ENCODE measurements around the gene GALNT9. TPM values are rescaled to one million over a fixed set of nuclear protein-coding genes. Genes with fewer than 3 reads are reported as not detected.
"Not testable (repeated sequence)": the region's sequence is repeated elsewhere in the genome, so short reads cannot be mapped to it uniquely, and the experiment has no call there.

The GALNT9 gene
- total and polyA plus RNA-seq, 4 experiments from 2014 or later = 0.61 TPM; not detected in 3

DNA sequence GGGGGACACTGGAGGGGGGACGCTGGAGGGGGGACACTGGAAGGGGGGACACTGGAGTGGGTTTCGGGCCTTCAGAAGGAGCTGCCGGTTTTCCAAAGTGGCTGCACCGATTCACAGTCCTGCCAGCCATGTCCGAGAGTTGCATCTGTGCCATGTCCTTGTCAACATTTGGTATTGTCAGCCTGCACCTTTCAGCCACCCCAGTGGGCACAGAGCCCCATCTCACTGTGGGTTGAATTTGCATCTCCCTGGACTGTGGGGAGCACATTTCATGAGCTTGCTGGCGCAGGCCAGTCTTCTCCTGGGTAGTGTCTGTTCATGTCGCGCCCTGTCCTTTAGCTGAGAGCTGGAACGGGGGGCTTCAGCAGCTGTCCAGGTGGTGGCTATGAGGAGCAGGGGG, 72.7 kb downstream of the GALNT9 start:
- ChIA-PET POLR2A (ENCODE audit: partially characterized antibody) (no interaction called here), CTCF (ENCODE audit: partially characterized antibody) (no interaction called here)
- H3K27ac Mint-ChIP-seq = no peak overlapping the region

DNA sequence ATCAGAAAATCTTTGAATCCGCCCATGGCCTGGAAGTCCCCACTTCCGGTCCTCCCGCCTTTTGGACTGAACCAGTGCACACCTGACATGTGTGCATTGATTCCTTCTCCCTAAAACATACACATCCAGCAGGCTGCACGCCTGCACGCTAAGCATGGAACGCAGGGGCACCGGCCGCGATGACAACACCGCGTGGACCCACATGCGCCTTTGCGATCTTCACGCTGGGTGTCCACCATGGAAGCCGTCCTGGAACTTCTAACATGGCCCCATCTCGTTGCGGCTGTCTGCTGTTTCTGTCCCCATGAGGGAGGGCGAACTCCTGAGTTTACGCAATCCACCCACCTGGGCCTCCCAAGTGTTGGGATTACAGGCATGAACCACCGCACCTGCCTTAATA, 73.7 kb downstream of the GALNT9 start:
- H3K27ac Mint-ChIP-seq = no peak overlapping the region
- no peaks in the 10 kb centered on the region for H3K4me1 Mint-ChIP-seq
- no peaks in the 10 kb centered on the region for H3K27me3 ChIP-seq (ENCODE audit: insufficient read depth, low read length)
- H3K9me3 Mint-ChIP-seq = no peaks in the 10 kb centered on the region
- no peak overlapping the region for H3K27ac ChIP-seq (ENCODE audit: low read depth, low read length)
- ChIA-PET CTCF (ENCODE audit: partially characterized antibody) (no interaction called here), POLR2A (ENCODE audit: partially characterized antibody) (no interaction called here)
- H3K27me3 Mint-ChIP-seq = peaks cover 6 to 7% of the 10 kb centered on the region in 2 donors
- no peak overlapping the region for H3K4me3 ChIP-seq (ENCODE audit: low read length in 2 of 2)
- H3K36me3 Mint-ChIP-seq = no peaks in the 10 kb centered on the region
- H3K4me1 ChIP-seq (ENCODE audit: insufficient read depth, low read length) = no peaks in the 10 kb centered on the region
- DNase-seq = no peak
- H3K36me3 ChIP-seq (ENCODE audit: insufficient read depth, low read length) = no peaks in the 10 kb centered on the region
- H3K9me3 ChIP-seq (ENCODE audit: control insufficient read depth in 1 of 2, low read length in 2 of 2) = no peaks in the 10 kb centered on the region
- intact Hi-C loops (cut with micrococcal nuclease) = no loop called here
- H3K4me3 Mint-ChIP-seq = no peak overlapping the region

More for the DNA sequence above, 72.7 kb downstream of the GALNT9 start:
- H3K4me1 Mint-ChIP-seq = no peaks in the 10 kb centered on the region
- Histone ChIP-seq H3K36me3 (ENCODE audit: insufficient read depth, low read length) (no peaks in the 10 kb centered on the region), H3K4me3 (ENCODE audit: low read length in 2 of 2) (no peak overlapping the region), H3K4me1 (ENCODE audit: insufficient read depth, low read length) (no peaks in the 10 kb centered on the region), H3K27me3 (ENCODE audit: insufficient read depth, low read length) (no peaks in the 10 kb centered on the region), H3K9me3 (ENCODE audit: control insufficient read depth in 1 of 2, low read length in 2 of 2) (no peaks in the 10 kb centered on the region), H3K27ac (ENCODE audit: low read depth, low read length) (no peak overlapping the region)
- H3K9me3 Mint-ChIP-seq = no peaks in the 10 kb centered on the region
- intact Hi-C loops (cut with micrococcal nuclease) = no loop called here
- H3K36me3 Mint-ChIP-seq = no peaks in the 10 kb centered on the region
- H3K4me3 Mint-ChIP-seq = no peak overlapping the region
- peaks cover 7 to 9% of the 10 kb centered on the region in 2 donors for H3K27me3 Mint-ChIP-seq
- DNase-seq = no peak

DNA sequence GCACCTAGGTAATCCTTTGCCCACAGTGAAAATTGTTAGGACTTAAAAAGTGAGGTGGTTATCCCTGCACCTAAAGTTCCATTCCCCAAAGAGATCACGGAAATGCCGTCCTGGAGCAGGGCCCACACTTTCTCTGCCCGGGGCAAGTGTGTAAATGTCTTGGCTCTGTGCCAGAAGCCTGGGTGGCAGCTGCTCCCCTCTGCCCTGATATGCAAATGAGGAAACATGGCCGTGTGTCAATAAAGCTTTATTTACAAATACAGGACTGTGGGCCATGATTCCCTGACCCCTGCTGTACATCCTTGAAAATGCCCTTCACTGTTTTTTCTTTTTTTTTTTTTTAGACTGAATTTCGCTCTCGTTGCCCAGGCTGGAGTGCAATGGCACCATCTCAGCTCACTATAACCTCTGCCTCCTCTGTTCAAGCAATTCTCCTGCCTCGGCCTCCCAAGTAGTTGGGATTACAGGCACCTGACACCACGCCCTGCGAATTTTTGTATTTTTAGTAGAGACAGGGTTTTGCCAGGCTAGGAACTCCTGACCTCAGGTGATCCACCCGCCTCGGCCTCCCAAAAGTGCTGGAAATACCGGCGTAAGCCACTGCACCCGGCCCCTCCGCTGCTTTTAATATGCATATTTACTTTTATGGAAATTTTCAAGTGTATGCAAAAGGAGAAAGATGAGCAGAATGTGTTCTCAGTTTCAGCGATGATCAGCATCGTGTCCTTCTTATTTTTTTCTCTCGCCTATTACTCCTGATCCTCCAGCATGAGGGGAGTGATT, 75.5 kb downstream of the GALNT9 start:
- Histone ChIP-seq H3K4me1 (ENCODE audit: insufficient read depth, low read length) (no peaks in the 10 kb centered on the region), H3K27me3 (ENCODE audit: insufficient read depth, low read length) (no peaks in the 10 kb centered on the region), H3K36me3 (ENCODE audit: insufficient read depth, low read length) (no peaks in the 10 kb centered on the region), H3K4me3 (ENCODE audit: low read length in 2 of 2) (no peak overlapping the region), H3K27ac (ENCODE audit: low read depth, low read length) (no peak overlapping the region), H3K9me3 (ENCODE audit: control insufficient read depth in 1 of 2, low read length in 2 of 2) (no peaks in the 10 kb centered on the region)
- CTCF ChIA-PET (ENCODE audit: partially characterized antibody) = no interaction called here
- peaks cover 0 to 2% (median 0%) of the 10 kb centered on the region in 8 donors for H3K9me3 Mint-ChIP-seq
- POLR2A ChIA-PET (ENCODE audit: partially characterized antibody) = no interaction called here
- no peak for DNase-seq
- peaks cover 3 to 4% of the 10 kb centered on the region in 2 donors for H3K27me3 Mint-ChIP-seq
- H3K27ac Mint-ChIP-seq = no peak overlapping the region
- no peaks in the 10 kb centered on the region for H3K36me3 Mint-ChIP-seq
- H3K4me3 Mint-ChIP-seq = no peak overlapping the region
- no peaks in the 10 kb centered on the region for H3K4me1 Mint-ChIP-seq
- intact Hi-C loops (cut with micrococcal nuclease) = no loop called here

DNA sequence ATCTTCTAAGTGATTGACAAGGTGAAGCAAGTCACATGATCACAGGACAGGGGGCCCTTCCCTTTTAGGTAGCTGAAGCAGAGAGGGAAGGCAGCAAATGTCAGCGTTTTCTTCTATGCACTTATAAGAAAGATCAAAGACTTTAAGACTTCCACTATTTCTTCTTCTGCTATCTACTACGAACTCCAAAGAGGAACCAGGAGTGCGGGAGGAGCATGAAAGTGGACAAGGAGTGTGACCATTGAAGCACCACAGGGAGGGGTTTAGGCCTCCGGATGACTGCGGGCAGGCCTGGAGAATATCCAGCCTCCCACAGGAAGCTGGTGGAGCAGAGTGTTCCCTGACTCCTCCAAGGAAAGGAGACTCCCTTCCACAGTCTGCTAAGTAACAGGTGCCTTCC, 76.4 kb downstream of the GALNT9 start:
- POLR2A ChIA-PET (ENCODE audit: partially characterized antibody); H3K36me3 Mint-ChIP-seq; H3K4me1 Mint-ChIP-seq: not testable (repeated sequence)

DNA sequence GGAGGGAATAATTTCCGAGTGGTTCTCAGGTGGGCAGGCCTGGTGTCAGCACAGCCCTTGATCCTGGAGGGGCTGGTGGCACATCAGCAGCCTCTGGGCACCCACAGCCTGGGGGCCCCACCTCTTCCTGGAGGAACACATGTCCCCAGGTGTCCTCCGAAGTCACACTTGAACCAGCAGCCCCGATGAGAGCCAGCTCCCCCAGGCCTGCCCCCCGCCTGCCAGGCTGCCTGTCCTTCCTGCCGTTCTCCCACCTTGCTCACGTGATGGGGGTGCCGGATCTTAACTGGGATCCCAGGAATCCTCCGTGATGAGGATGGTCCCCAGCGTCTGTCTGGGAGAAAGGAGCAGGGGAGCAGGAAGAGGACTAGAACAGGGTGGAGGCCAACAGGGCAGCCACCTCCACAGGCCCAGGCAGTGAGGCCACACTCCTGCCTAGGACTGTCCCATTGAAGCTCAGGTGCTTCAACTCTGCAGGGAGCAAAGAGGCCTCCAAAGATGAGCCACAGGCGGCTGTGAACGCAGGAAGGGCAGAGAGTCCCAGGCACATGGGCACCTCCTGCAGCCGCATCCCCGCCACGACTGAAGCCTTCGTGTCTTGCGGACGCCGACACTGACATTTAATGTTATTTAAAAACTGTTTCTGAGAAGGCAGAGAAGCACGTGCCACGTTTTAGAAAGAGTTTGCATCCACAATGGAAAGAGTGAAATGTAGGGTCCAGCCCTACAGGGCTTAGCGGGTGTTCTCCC, 77.5 kb downstream of the GALNT9 start:
- no peak overlapping the region for H3K27ac ChIP-seq (ENCODE audit: low read depth, low read length)
- CTCF ChIA-PET (ENCODE audit: partially characterized antibody) = no interaction called here
- no peak for DNase-seq
- H3K36me3 ChIP-seq (ENCODE audit: insufficient read depth, low read length) = no peaks in the 10 kb centered on the region
- no peak overlapping the region for H3K4me3 ChIP-seq (ENCODE audit: low read length in 2 of 2)
- Mint-ChIP-seq H3K27ac (no peak overlapping the region), H3K27me3 (peaks cover 2 to 4% of the 10 kb centered on the region in 2 donors), H3K36me3 (no peaks in the 10 kb centered on the region), H3K9me3 (peaks cover 0 to 2% (median 0%) of the 10 kb centered on the region in 8 donors), H3K4me1 (no peaks in the 10 kb centered on the region), H3K4me3 (no peak overlapping the region)
- H3K27me3 ChIP-seq (ENCODE audit: insufficient read depth, low read length) = no peaks in the 10 kb centered on the region
- H3K9me3 ChIP-seq (ENCODE audit: control insufficient read depth in 1 of 2, low read length in 2 of 2) = no peaks in the 10 kb centered on the region
- intact Hi-C loops (cut with micrococcal nuclease) = no loop called here
- H3K4me1 ChIP-seq (ENCODE audit: insufficient read depth, low read length) = no peaks in the 10 kb centered on the region
- POLR2A ChIA-PET (ENCODE audit: partially characterized antibody) = no interaction called here

More for the DNA sequence above, 76.4 kb downstream of the GALNT9 start:
- H3K9me3 Mint-ChIP-seq; H3K9me3 ChIP-seq (ENCODE audit: control insufficient read depth in 1 of 2, low read length in 2 of 2); H3K4me1 ChIP-seq (ENCODE audit: insufficient read depth, low read length); H3K27me3 ChIP-seq (ENCODE audit: insufficient read depth, low read length); CTCF ChIA-PET (ENCODE audit: partially characterized antibody); H3K36me3 ChIP-seq (ENCODE audit: insufficient read depth, low read length); H3K27ac Mint-ChIP-seq; H3K27ac ChIP-seq (ENCODE audit: low read depth, low read length); DNase-seq; intact Hi-C loops (cut with micrococcal nuclease); H3K4me3 ChIP-seq (ENCODE audit: low read length in 2 of 2); H3K27me3 Mint-ChIP-seq; H3K4me3 Mint-ChIP-seq: not testable (repeated sequence)

DNA sequence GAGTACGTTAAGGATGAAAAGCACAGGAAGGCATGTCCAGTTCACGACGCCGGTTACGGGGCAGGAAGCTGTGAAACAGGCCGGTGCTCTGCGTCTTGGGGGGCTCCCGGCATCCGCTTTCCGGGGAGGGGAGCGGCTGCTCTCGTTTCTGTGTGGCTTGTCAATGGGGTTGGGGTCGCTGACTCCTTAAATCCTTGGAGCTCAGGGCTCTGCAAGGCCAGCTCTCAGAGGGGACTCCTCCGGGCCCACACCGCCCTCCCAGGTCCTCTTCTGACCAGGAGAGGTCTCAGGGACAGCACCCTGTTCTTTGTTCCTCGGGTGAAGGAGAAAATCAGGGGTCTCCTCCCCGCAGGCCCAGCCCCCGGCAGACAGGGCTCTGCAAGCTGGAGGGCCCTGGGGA, 78.1 kb downstream of the GALNT9 start:
- H3K27me3 Mint-ChIP-seq = peaks cover 2 to 4% of the 10 kb centered on the region in 2 donors
- H3K4me1 Mint-ChIP-seq = no peaks in the 10 kb centered on the region
- no peaks in the 10 kb centered on the region for H3K36me3 Mint-ChIP-seq
- POLR2A ChIA-PET (ENCODE audit: partially characterized antibody) = no interaction called here
- intact Hi-C loops (cut with micrococcal nuclease) = no loop called here
- no peaks in the 10 kb centered on the region for H3K36me3 ChIP-seq (ENCODE audit: insufficient read depth, low read length)
- no peak overlapping the region for H3K4me3 Mint-ChIP-seq
- no peaks in the 10 kb centered on the region for H3K9me3 ChIP-seq (ENCODE audit: control insufficient read depth in 1 of 2, low read length in 2 of 2)
- H3K27ac Mint-ChIP-seq = no peak overlapping the region
- peaks cover 0 to 2% (median 0%) of the 10 kb centered on the region in 8 donors for H3K9me3 Mint-ChIP-seq
- no peak overlapping the region for H3K4me3 ChIP-seq (ENCODE audit: low read length in 2 of 2)
- no peak for DNase-seq
- no peaks in the 10 kb centered on the region for H3K4me1 ChIP-seq (ENCODE audit: insufficient read depth, low read length)
- H3K27ac ChIP-seq (ENCODE audit: low read depth, low read length) = no peak overlapping the region
- CTCF ChIA-PET (ENCODE audit: partially characterized antibody) = no interaction called here
- H3K27me3 ChIP-seq (ENCODE audit: insufficient read depth, low read length) = no peaks in the 10 kb centered on the region

DNA sequence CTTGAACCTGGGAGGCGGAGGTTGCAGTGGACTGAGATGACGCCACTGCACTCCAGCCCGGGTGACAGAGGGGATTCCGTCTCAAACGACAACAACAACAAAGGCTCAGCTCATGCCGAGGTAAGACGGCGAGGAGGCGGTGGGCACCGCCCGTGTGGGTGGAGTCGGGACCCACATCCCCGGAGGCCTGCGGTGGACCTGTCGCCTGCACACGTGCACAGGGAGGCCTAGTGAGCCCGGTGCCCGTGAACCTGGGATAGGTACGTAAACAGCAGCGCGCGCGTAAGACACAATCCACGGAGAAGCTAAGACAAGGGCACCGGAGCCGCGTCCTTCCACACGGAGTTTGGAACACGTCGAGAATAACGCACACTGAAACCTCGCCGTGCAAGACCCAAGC, 78.7 kb downstream of the GALNT9 start:
- ChIA-PET POLR2A (ENCODE audit: partially characterized antibody) (no interaction called here), CTCF (ENCODE audit: partially characterized antibody) (no interaction called here)
- Histone ChIP-seq H3K27me3 (ENCODE audit: insufficient read depth, low read length) (no peaks in the 10 kb centered on the region), H3K4me1 (ENCODE audit: insufficient read depth, low read length) (no peaks in the 10 kb centered on the region), H3K4me3 (ENCODE audit: low read length in 2 of 2) (no peak overlapping the region), H3K27ac (ENCODE audit: low read depth, low read length) (no peak overlapping the region), H3K9me3 (ENCODE audit: control insufficient read depth in 1 of 2, low read length in 2 of 2) (no peaks in the 10 kb centered on the region), H3K36me3 (ENCODE audit: insufficient read depth, low read length) (no peaks in the 10 kb centered on the region)
- Mint-ChIP-seq H3K4me3 (no peak overlapping the region), H3K36me3 (no peaks in the 10 kb centered on the region), H3K4me1 (no peaks in the 10 kb centered on the region), H3K27me3 (peaks cover 2 to 4% of the 10 kb centered on the region in 2 donors), H3K27ac (no peak overlapping the region), H3K9me3 (peaks cover 0 to 2% (median 0%) of the 10 kb centered on the region in 8 donors)
- no peak for DNase-seq
- intact Hi-C loops (cut with micrococcal nuclease) = no loop called here

Measured in CD4-positive, alpha-beta memory T cell (primary cell).